Measurements from ENCODE around the gene FLOT1. TPM values are rescaled to one million over a fixed set of nuclear protein-coding genes. Genes with fewer than 3 reads are reported as not detected.

Gene FLOT1
- total and polyA plus RNA-seq, 9 of the 15 experiments (the other 6 are each of a cell fraction or from before 2014, with no cell fraction given) = 11.7 to 149 (median 118) TPM

- TF ChIP-seq ZNF407 (IDR thresholded peaks at IDR 0.05; ENCODE audit: low read depth) (no peak), ZBTB1 (CRISPR knock-in tag; IDR thresholded peaks at IDR 0.05; ENCODE audit: borderline replicate concordance, low read depth) (no peak), IRF2 (CRISPR knock-in tag; IDR thresholded peaks at IDR 0.05) (no peak), EP400 (IDR thresholded peaks at IDR 0.05) (peak; percentile 70; the same call in 1 of the 2 replicates), STAT5B (CRISPR knock-in tag; IDR thresholded peaks at IDR 0.05) (no peak), NFRKB (IDR thresholded peaks at IDR 0.05; ENCODE audit: low read depth) (no peak; the same call in none of the 2 replicates), KAT7 (CRISPR knock-in tag; IDR thresholded peaks at IDR 0.05; ENCODE audit: borderline replicate concordance) (no peak; the same call in 1 of the 2 replicates), ESRRA (IDR thresholded peaks at IDR 0.05; ENCODE audit: borderline replicate concordance, low read depth) (no peak; the same call in 1 of the 2 replicates)
Measured at GRCh38 chr6:30719791-30720737, 22.4 kb downstream of the FLOT1 start, which contains the start of gene TUBB (continued).
